ENCODE measurements around the gene BCL7A. TPM values are rescaled to one million over a fixed set of nuclear protein-coding genes. Genes with fewer than 3 reads are reported as not detected.

Gene BCL7A
- total and polyA plus RNA-seq, 2 donors (not counting 1 experiment from before 2014, with no cell fraction given), result 71.0 to 75.9 TPM

GRCh38 chr12:122024132-122024785 is 2.6 kb downstream of the BCL7A start:
- H3K4me2 ChIP-seq (replicated peaks; ENCODE audit: low read depth, low read length, poor library complexity, severe bottlenecking), result peak overlapping the region; percentile 92
- peaks cover 92% of the 10 kb centered on the region for H3K79me2 ChIP-seq (ENCODE audit: control insufficient read depth, insufficient read depth, low read length)
- CTCF ChIA-PET, result interaction anchor here (0.6 to 3.0 kb wide), 14 partner anchors 11 to 1079 kb away, joined by 3 to 24 read pairs (median 4); partner anchors contain the start of gene CFAP251
- Mint-ChIP-seq H3K27ac (peak overlapping the region; percentile 93), H3K4me3 (peak overlapping the region; percentile 88), H3K27me3 (no peaks in the 10 kb centered on the region), H3K4me1 (peaks cover 50% of the 10 kb centered on the region), H3K9me3 (ENCODE audit: insufficient read depth) (no peaks in the 10 kb centered on the region)
- H2AFZ ChIP-seq (ENCODE audit: insufficient read depth, low read depth, low read length, poor library complexity, severe bottlenecking), result peak overlapping the region; percentile 69
- H3K36me3 ChIP-seq (replicated peaks in 1 of 2; ENCODE audit: control extremely low read depth in 1 of 2, control insufficient read depth in 1 of 2, extremely low read depth in 1 of 2, insufficient read depth in 2 of 2, low read length in 1 of 2), result no peaks in the 10 kb centered on the region
- peak; percentile 74 for DNase-seq
- H3K4me3 ChIP-seq (ENCODE audit: control extremely low read depth in 1 of 5, extremely low read depth in 1 of 5, insufficient read depth in 1 of 5, low read depth in 2 of 5, low read length in 4 of 5), result peak overlapping the region; percentile 2 to 86 (median 78)
- H3K4me1 ChIP-seq (ENCODE audit: control insufficient read depth in 2 of 2, insufficient read depth in 2 of 2, low read length in 2 of 2), result peaks cover 52 to 74% of the 10 kb centered on the region in 2 donors
- H3K27ac ChIP-seq (ENCODE audit: low read length in 2 of 2), result peak overlapping the region; percentile 67 to 80
- intact Hi-C loops (cut with micrococcal nuclease), result loop anchor here (1.0 to 10.0 kb wide), 4 partner anchors 20 to 229 kb away; partner anchors contain the start of genes MLXIP and RHOF
- POLR2A ChIA-PET, result interaction anchor here (0.6 to 5.5 kb wide), 14 partner anchors 10 to 222 kb away, joined by 3 to 48 read pairs (median 5); partner anchors contain the start of gene CFAP251
- H4K20me1 ChIP-seq (ENCODE audit: control insufficient read depth, insufficient read depth, low read length, poor library complexity, severe bottlenecking), result peaks cover 55% of the 10 kb centered on the region
- H3K9me3 ChIP-seq (ENCODE audit: control extremely low read depth in 1 of 3, control insufficient read depth in 2 of 3, insufficient read depth in 1 of 3, low read length in 2 of 3), result peaks cover 0 to 4% (median 0%) of the 10 kb centered on the region in 3 donors
- TF ChIP-seq EZH2 (IDR thresholded peaks at IDR 0.05; ENCODE audit: borderline replicate concordance, insufficient read depth, low read depth, low read length, poor library complexity, severe bottlenecking), result no peak
- TF ChIP-seq, protein P1, sequence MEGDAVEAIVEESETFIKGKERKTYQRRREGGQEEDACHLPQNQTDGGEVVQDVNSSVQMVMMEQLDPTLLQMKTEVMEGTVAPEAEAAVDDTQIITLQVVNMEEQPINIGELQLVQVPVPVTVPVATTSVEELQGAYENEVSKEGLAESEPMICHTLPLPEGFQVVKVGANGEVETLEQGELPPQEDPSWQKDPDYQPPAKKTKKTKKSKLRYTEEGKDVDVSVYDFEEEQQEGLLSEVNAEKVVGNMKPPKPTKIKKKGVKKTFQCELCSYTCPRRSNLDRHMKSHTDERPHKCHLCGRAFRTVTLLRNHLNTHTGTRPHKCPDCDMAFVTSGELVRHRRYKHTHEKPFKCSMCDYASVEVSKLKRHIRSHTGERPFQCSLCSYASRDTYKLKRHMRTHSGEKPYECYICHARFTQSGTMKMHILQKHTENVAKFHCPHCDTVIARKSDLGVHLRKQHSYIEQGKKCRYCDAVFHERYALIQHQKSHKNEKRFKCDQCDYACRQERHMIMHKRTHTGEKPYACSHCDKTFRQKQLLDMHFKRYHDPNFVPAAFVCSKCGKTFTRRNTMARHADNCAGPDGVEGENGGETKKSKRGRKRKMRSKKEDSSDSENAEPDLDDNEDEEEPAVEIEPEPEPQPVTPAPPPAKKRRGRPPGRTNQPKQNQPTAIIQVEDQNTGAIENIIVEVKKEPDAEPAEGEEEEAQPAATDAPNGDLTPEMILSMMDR (IDR thresholded peaks at IDR 0.05), result no peak
- ATAC-seq (ENCODE audit: low read depth), result peak; percentile 34
- H3K9ac ChIP-seq (ENCODE audit: low read length), result peak overlapping the region; percentile 72
- whole genome bisulfite sequencing (ENCODE audit: insufficient coverage), result 22% methylated on average over 9 of the region's 16 CpGs
- no peaks in the 10 kb centered on the region for H3K27me3 ChIP-seq (replicated peaks in 1 of 4; ENCODE audit: control extremely low read depth in 1 of 4, control insufficient read depth in 3 of 4, insufficient read depth in 4 of 4, low read length in 3 of 4)

All from B cell (primary cell).